Measurements from ENCODE around the gene LRCH1. TPM values are rescaled to one million over a fixed set of nuclear protein-coding genes. Genes with fewer than 3 reads are reported as not detected.
A peak's percentile ranks its signal among the peaks of the same experiment; 100 is the strongest.

Gene LRCH1
- total RNA-seq, 3 donors from 2014 or later: 17.0 to 40.4 (median 24.6) TPM

DNA sequence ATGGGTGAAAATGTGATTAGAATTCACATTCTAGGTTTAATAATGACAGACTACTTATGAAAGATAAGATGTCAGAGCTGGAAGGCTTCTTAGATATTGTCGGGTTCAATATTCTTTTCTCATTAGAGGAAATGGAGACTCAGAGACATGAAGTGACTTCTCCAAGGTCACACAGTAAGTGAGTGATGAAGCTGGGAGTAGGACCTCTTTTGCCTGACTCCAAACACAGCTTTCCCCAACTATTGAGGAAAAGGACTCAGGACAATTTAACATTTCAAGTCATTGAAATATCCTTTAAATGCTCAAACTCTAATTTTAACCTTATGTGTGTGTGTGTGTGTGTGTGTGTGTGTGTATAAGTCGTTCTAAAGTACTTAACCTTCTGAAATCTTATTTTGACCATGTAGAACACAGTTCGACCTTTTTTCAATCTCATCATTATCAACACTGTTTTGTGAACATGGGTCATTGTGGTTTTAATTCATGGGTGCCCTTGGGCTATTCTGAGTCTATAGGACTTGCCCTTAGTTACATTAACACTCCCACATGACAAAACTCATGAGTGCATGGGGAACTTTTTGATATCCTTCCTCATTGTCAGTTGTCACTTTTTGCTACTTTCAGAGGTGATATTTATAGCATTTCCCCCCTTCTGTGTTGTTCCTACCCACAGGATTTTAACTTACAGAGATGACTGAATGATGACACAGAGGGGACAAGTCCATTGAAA is 53.0 kb downstream of the LRCH1 start:
- no peak overlapping the region for H3K4me3 ChIP-seq
- H3K27ac ChIP-seq: peak overlapping the region; percentile 73
- intact Hi-C loops (cut with DNase I; ENCODE audit: low total_unique reads): no loop called here
- H3K4me1 ChIP-seq: peaks cover 0 to 13% of the 10 kb centered on the region in 2 donors
- no peaks in the 10 kb centered on the region for H3K27me3 ChIP-seq
- no peaks in the 10 kb centered on the region for H3K36me3 ChIP-seq
- DNase-seq (ENCODE audit: low spot score in 2 of 2): no peak
- TF ChIP-seq POLR2A (IDR thresholded peaks at IDR 0.05) (no peak), CTCF (IDR thresholded peaks at IDR 0.05) (no peak), POLR2AphosphoS5 (IDR thresholded peaks at IDR 0.05) (no peak)
- no peaks in the 10 kb centered on the region for H3K9me3 ChIP-seq

DNA sequence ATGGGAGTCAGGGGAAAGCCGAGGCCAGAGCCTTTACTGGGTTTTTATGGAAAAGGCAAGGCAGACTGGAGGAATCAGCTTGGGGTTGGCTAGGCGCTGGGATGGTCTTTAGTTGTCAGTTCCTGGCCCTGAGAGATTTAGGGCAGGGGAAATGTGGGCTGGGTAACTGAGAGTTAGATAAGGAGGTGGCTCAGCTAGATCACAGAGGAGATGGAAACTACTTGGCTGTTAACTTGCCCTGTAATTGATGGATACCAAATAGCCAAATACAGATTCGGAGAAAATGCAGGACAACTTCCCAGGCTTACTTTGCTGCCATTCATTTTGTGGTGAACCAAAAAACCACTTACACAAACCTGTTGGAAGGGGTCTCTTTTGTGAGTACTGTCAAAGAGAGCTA is 54.0 kb downstream of the LRCH1 start:
- Histone ChIP-seq H3K27me3 (no peaks in the 10 kb centered on the region), H3K27ac (peak overlapping the region; percentile 58 to 73), H3K36me3 (no peaks in the 10 kb centered on the region), H3K9me3 (no peaks in the 10 kb centered on the region), H3K4me1 (peaks cover 0 to 13% of the 10 kb centered on the region in 2 donors), H3K4me3 (no peak overlapping the region)
- intact Hi-C loops (cut with DNase I; ENCODE audit: low total_unique reads): no loop called here
- TF ChIP-seq CTCF (IDR thresholded peaks at IDR 0.05) (no peak), POLR2A (IDR thresholded peaks at IDR 0.05) (no peak), POLR2AphosphoS5 (IDR thresholded peaks at IDR 0.05) (no peak)
- no peak for DNase-seq (ENCODE audit: low spot score in 2 of 2)

- intact Hi-C loops (cut with DNase I; ENCODE audit: low total_unique reads): no loop called here
- Histone ChIP-seq H3K27me3 (no peaks in the 10 kb centered on the region), H3K27ac (no peak overlapping the region), H3K9me3 (no peaks in the 10 kb centered on the region), H3K4me1 (peaks cover 0 to 13% of the 10 kb centered on the region in 2 donors), H3K36me3 (no peaks in the 10 kb centered on the region), H3K4me3 (no peak overlapping the region)
- no peak for DNase-seq (ENCODE audit: low spot score in 2 of 2)
- no peak for TF ChIP-seq POLR2AphosphoS5 (IDR thresholded peaks at IDR 0.05)
- TF ChIP-seq POLR2A (IDR thresholded peaks at IDR 0.05): no peak
- TF ChIP-seq CTCF (IDR thresholded peaks at IDR 0.05): no peak
These were observed 55.0 kb downstream of the LRCH1 start for GRCh38 chr13:46607768-46608564.

DNA sequence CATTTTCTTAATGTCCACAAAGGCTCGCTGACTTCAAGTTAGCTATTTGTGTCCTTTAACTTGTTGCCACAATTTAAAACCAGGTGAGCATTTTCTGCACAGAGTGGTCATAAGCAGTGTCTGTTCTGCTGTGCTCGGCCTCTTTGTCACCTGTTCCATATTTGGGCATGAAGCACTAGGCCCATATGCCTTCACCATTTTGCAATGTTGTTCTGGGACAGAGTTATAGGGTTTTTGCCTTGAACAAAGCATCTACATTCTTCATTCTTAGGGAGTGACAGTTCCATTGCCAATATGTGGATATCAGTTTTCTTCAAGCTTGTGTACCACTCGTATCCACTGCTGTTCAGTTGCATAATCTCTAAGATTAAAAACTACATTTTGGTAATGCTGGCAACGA is 56.1 kb downstream of the LRCH1 start:
- intact Hi-C loops (cut with DNase I; ENCODE audit: low total_unique reads): no loop called here
- TF ChIP-seq POLR2AphosphoS5 (IDR thresholded peaks at IDR 0.05) (no peak), POLR2A (IDR thresholded peaks at IDR 0.05) (no peak), CTCF (IDR thresholded peaks at IDR 0.05) (no peak)
- Histone ChIP-seq H3K27ac (peak overlapping the region in 1 of 2 donors; percentile 63), H3K4me1 (peaks cover 0 to 13% of the 10 kb centered on the region in 2 donors), H3K9me3 (no peaks in the 10 kb centered on the region), H3K4me3 (no peak overlapping the region), H3K36me3 (no peaks in the 10 kb centered on the region), H3K27me3 (no peaks in the 10 kb centered on the region)
- DNase-seq (ENCODE audit: low spot score in 2 of 2): no peak

DNA sequence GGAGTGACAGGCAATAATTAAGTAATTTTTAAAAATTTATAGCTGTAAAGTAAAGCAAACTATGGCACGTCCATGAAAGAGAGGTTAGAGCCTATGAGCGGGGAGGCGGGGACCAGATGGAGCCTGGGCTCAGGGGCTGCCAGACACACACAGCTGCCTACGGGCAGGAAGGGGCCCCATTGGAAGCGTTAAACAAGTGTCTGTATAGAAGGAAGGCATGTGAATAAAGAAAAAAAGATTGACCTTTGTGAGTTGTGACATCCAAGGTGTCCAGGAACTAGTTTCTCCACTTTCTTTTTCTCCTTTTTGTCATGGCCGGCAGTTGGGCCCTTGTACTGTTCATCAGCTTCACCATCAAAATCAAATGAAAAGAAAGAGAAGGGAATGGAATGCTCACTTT is 56.8 kb downstream of the LRCH1 start:
- Histone ChIP-seq H3K27ac (peak overlapping the region in 1 of 2 donors; percentile 63), H3K4me1 (peaks cover 0 to 9% of the 10 kb centered on the region in 2 donors), H3K4me3 (no peak overlapping the region), H3K36me3 (no peaks in the 10 kb centered on the region), H3K27me3 (no peaks in the 10 kb centered on the region), H3K9me3 (no peaks in the 10 kb centered on the region)
- intact Hi-C loops (cut with DNase I; ENCODE audit: low total_unique reads): no loop called here
- no peak for TF ChIP-seq POLR2A (IDR thresholded peaks at IDR 0.05)
- TF ChIP-seq POLR2AphosphoS5 (IDR thresholded peaks at IDR 0.05): no peak
- TF ChIP-seq CTCF (IDR thresholded peaks at IDR 0.05): no peak
- no peak for DNase-seq (ENCODE audit: low spot score in 2 of 2)
